ENCODE results near the gene LIN37.

LIN37 gene

DNA sequence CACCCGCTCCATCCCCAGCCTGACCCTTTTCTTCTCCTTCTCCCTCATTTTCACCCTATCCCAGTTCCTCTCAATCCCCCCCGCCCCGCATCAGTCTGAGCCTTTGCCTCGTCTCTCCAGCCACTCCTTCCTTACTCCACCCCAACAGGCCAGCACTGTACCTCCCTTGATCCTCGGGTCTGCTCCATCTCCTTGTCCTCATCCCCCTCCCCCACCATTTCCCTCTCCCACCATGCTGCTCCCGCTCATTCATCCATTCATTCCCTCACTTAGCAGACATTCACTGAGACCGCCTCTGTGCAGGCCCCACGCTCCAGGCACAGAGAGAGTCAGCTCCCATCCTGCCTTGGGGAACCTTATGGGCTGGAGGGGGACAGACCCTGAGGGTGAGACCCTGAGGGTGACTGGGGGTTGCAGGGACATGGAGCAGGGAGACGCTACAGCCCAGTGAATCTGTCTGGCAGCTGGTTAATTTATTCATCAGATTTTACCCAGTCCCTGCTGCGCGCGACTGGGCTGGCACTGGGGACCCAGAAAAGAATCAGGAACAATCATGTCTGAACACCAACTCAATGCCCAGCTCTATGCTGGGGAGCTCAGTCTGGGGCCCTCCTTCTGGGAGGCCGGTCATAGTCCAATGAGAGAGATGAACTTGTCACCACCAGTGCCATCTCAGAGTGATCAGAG is 27.9 kb downstream of the LIN37 start:
- no peak for DNase-seq

DNA sequence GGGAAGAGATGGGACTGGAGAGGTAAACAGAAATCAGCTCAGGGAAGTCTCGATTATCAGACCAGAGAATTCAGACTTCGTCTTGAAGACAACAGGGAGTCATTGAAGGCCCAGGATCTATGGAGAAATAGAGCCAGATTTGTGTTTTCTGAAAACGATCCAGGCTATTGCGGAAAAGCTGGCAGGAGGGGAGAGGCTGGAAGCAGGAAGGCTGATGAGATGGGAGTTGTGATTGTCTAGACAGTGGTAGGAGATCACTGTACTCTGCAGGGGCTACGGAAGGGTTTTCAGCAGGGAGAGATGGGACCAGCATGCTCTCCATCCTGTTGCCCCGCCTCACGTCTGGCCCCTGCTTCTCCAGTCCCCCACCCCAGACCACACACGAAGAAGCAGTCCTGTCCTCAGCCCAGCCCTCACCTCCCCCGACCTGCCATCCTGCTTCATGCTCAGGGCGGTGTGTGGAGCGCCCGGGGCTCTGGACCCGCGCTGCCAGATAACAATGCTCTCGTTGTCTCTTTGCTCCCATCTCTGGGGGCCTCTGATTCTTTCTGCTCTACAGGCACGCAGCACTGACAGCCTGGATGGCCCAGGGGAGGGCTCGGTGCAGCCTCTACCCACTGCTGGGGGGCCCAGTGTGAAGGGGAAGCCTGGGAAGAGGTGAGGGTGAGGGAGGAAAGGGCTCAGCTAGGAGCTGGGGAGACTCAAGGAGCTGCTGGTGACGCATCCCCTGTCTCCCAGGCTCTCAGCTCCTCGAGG is 28.9 kb downstream of the LIN37 start:
- DNase-seq: no peak

DNA sequence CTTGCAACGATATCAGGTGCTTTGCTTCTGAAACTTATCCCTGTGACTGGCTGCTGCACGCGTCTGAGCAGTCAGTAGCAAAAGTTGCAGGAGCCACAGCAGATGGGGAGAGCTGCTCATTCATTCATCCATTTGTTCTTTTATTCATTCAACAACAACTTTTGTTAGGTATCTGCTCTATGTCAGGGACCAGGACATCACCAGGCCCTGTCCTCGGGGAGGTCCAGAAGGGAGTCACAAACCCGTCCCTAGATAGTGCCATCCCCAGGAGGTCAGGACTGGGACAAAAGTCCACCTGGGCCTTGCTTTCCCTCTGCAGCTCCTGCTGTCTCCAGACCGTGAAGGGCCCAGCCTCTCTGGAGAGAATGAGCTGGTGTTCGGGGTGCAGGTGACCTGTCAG is 29.6 kb downstream of the LIN37 start:
- no peak for DNase-seq

DNA sequence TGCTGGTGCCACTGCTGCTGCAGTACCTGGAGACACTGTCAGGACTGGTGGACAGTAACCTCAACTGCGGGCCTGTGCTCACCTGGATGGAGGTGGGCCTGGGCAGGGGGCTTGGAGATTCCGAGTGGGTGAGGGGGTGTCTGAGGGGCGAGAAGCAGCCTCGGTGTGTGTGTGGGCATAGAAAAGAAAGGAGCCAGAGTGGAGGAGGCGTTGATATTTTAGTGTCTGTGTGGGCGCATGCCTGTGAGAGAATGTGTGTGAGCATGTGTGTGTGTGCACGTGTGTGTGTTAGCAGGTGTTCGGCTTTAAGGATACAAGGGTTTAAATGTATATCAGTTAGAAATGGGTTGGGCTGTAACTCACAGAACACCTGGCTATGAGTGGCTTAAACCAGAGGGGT is 30.7 kb downstream of the LIN37 start:
- DNase-seq: no peak

DNA sequence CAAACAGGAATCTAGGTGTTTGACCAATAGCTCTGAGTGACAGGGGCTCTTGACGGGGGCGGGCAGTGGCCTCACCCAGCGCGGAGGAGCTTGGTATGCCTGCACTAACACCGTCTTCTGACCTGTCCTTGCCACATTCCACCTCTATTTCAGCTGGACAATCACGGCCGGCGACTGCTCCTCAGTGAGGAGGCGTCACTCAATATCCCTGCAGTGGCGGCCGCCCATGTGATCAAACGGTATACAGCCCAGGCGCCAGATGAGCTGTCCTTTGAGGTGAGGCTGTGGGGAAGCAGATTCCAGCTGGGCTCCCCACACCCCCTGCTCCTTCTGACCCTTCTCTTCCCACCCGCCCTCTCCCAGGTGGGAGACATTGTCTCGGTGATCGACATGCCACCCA is 31.7 kb downstream of the LIN37 start:
- DNase-seq: no peak

DNA sequence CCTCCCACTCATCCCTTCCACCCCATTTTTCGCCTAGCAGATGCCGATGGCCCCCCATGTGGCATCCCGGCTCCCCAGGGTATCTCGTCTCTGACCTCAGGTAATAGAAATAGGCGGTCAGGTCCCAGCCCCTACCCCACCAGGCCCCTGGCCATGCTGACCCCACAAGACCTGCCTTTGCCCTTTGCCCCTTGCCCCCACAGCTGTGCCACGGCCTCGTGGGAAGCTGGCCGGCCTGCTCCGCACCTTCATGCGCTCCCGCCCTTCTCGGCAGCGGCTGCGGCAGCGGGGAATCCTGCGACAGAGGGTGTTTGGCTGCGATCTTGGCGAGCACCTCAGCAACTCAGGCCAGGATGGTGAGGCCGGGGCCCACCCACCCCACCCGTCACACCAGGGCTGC is 32.3 kb downstream of the LIN37 start:
- DNase-seq: no peak

DNA sequence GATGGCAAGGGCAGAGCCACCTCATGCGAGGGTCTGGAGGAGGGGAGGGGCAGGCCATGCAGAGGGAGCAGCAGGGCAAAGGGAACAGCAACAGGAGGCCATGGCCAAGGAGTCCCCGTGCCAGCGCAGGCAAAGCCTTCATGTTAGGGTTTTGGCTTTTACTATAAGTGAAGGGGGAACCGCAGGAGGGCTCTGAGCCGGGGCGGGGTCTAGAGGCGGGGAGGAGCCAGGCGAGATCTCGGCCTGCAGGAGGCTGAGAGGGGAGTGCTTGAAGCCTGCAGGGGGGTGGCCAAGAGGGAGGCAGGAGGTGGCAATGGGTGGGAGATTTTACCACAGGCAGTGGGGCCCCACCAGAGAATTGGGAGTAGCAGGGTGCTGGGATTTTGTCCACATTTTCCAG is 33.3 kb downstream of the LIN37 start:
- DNase-seq: no peak

DNA sequence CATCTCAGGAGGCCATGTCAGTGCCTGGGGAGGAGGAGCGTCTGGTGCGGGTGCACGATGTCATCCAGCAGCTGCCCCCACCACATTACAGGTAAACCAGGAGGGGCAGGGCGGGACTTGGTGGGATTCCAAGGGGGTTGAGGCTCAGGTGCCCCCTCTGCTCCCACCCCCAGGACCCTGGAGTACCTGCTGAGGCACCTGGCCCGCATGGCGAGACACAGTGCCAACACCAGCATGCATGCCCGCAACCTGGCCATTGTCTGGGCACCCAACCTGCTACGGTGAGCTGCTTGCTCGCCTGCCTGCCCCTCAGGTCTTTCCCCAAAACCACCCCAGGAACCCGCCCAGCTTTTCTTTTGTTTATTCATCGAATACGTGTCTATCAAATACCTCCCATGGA is 34.2 kb downstream of the LIN37 start:
- no peak for DNase-seq

DNA sequence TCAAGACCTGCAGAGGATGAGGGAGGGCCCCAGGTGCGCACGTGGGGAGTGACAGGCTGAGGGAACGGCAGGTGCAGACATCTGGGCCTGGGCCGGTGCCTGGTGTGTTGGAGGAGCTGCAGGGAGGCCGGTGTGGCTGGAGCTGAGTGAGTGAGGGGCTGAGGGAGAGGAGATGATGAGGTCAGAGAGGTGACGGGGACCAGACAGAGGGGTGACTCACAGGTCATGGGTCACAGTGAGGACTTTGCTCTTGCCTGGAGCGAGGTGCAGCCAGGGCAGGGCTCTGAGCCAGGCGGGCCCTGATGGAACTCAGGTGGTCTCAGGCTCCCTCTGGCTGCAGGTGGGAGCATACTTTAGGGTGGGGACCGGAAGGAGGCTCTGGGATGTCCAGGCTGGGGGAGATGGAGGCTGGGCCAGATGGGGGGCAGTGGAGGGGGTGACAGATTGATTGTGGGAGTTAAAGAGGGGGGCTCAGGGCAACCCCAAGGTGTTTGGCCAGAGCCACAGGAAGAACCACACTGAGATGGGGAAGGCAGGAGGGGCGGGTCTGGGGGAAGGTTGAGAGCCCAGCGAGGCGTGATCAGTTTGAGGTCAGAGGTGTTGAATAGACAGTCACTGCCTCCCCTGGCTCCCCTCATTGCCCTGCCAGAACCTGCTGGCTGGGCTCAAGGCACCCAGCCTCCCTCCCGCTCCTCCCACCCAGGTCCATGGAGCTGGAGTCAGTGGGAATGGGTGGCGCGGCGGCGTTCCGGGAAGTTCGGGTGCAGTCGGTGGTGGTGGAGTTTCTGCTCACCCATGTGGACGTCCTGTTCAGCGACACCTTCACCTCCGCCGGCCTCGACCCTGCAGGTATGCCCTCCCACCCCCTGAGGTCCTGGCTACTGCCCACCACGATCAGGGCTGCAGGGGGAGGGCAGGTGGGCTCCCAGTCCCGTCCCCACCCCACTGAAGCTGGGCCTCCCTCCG is 35.4 kb downstream of the LIN37 start:
- no peak for DNase-seq

DNA sequence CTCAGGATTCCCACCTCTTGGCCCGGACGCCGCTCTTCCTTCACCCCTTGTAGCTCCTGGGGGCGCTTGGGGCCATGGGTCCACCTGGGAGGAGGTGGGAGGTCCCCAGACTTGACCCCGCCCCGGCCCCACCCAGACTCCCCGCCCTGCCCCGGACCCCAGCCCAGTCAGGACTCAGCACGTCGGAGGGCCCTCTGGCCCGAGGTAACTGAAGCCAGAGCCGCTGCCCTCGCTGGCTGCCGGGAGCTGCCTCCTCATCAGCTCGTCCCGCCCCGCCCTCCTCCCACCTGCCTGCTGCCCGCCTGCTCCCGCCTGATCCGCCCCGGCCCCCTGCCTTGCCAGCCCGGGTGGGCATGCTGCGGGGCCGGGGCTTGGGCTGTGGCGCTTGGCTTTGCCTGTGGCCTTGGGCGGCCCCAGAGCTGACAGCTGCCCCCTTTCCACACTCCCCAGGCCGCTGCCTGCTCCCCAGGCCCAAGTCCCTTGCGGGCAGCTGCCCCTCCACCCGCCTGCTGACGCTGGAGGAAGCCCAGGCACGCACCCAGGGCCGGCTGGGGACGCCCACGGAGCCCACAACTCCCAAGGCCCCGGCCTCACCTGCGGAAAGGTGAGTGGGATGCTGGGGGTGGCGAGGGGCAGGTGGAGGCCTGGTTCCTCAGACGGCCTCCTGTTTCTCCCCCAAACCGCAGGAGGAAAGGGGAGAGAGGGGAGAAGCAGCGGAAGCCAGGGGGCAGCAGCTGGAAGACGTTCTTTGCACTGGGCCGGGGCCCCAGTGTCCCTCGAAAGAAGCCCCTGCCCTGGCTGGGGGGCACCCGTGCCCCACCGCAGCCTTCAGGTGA is 36.3 kb downstream of the LIN37 start:
- DNase-seq: no peak

DNA sequence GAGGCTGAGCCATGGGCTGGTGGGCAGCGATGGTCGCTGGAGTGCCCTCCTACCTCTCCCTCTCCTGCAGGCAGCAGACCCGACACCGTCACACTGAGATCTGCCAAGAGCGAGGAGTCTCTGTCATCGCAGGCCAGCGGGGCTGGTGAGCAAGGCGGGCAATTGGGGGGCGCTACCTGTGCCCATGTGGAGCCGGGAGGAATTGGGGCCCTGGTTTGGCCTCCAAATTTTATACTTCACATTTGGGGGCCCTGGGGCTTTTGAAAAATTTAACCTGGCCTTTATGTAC is 36.9 kb downstream of the LIN37 start:
- no peak for DNase-seq

DNA sequence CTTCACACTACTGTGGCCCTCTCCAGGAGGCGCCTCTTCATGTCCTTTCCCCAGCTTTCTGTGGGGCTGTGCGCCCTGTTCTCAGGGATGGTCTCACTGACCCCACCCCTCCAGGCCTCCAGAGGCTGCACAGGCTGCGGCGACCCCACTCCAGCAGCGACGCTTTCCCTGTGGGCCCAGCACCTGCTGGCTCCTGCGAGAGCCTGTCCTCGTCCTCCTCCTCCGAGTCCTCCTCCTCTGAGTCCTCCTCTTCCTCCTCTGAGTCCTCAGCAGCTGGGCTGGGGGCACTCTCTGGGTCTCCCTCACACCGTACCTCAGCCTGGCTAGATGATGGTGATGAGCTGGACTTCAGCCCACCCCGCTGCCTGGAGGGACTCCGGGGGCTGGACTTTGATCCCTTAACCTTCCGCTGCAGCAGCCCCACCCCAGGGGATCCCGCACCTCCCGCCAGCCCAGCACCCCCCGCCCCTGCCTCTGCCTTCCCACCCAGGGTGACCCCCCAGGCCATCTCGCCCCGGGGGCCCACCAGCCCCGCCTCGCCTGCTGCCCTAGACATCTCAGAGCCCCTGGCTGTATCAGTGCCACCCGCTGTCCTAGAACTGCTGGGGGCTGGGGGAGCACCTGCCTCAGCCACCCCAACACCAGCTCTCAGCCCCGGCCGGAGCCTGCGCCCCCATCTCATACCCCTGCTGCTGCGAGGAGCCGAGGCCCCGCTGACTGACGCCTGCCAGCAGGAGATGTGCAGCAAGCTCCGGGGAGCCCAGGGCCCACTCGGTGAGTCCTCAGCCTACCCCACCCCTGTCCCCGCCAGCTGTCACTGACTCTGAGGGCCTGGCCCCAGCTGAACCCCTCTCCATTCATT is 38.2 kb downstream of the LIN37 start:
- no peak for DNase-seq

DNA sequence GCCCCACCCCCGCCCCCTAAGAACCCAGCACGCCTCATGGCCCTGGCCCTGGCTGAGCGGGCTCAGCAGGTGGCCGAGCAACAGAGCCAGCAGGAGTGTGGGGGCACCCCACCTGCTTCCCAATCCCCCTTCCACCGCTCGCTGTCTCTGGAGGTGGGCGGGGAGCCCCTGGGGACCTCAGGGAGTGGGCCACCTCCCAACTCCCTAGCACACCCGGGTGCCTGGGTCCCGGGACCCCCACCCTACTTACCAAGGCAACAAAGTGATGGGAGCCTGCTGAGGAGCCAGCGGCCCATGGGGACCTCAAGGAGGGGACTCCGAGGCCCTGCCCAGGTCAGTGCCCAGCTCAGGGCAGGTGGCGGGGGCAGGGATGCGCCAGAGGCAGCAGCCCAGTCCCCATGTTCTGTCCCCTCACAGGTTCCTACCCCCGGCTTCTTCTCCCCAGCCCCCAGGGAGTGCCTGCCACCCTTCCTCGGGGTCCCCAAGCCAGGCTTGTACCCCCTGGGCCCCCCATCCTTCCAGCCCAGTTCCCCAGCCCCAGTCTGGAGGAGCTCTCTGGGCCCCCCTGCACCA is 38.9 kb downstream of the LIN37 start:
- DNase-seq: no peak

DNA sequence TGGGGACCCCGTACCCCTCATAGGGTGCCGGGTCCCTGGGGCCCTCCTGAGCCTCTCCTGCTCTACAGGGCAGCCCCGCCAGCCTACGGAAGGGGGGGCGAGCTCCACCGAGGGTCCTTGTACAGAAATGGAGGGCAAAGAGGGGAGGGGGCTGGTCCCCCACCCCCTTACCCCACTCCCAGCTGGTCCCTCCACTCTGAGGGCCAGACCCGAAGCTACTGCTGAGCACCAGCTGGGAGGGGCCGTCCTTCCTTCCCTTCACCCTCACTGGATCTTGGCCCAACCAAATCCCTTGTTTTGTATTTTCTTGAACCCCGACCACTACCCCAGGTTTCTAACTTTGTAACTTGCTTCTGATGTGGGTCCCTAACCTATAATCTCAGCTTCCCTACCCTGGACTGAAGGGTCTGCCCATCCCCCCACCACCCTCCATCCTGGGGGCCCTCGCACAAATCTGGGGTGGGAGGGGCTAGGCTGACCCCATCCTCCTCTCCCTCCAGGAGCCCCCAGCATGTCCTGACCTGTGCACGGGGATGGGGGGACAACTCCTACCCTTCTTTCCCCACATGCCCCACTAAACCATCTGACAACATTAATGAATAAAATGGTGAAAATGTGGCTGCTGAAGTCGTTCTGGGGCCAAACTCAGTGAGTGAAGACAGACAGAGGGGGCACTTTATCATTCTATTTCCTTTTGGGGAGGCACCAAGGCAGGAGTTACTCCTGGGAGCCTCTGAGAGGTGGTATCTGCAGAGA is 40.0 kb downstream of the LIN37 start:
- no peak for DNase-seq

DNA sequence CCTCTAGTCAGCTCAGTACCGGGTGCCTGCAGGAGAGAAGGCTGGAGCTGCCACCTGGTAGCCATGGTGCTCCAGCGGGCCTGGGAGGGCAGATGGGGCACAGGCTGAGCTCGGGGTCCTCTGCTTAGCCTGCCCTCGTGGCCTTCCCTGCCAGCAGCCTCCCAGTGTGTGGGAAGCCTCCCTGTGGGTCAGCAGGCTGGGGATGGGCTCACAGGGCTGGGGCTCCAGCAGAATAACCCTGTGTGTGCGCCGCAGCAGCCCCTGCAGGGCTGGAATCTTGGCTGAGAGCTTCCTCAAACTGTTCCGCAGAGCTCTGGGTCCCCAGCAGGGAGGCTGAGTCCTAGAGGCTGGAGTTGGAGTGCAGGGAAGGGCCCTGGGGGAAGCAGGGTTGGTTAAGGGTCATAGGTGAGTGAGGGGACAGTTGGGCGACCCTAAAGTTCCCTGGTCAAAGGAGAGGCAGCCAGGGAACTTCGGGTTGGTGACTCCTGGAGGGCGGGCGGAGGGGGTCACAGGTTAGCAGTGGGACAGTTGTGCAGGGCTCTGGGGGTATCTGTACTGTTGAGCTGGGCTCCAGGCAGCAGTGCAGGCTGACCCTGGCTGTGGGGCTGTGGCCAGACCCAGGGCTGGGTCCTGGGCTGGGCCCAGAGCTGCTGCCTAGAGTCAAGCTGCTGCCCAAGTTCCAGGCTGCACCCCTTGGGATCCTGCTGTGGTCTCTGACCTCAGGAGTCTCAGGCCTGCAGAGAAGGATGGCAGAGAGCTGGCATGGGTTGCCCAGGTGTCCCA is 41.0 kb downstream of the LIN37 start:
- no peak for DNase-seq

DNA sequence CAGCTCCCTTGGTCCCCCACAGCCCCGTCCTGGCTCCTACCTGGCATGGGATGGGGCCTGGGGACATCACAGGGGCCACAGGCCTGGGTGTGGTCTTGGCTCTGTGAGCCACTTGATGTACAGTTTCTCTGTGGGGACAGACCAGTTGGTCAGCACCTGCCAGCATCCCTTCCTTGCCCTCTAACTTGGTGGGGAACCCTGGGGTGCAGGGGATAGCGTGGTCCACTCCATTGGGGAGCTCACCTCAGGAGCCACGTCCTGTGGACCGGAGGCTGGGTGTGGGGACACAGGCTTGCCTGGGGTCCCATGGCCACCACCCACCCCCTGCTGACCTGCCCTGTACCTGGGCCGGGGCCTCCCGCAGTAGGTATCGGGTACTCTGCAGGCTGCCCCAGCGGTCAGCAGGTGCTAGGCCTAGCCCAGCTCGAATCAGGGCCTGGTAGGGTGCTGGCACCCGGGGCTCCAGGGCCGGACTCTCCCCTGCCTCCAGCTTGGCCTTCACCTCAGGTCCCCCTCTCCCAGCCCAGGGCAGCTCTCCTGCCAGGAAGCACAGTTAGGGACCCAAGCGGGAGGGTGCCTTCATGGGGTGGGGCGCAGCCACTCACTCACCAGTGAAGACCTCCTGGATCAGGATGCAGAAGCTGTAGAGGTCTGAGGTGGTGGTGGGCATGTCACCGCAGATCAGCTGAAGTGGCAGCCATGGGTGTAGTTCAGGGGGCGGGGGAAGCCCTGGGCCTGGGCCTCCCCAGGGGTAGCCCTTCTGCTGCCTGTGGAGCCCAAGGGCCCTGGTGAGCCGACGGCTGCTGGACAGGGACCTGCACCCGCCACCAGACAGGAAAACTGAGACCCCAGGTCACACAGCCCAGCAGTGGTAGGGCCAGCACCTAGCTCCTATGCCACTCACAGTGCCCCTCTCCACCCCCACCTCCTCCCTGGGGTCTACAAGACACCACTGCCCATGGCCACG is 41.9 kb downstream of the LIN37 start:
- no peak for DNase-seq

DNA sequence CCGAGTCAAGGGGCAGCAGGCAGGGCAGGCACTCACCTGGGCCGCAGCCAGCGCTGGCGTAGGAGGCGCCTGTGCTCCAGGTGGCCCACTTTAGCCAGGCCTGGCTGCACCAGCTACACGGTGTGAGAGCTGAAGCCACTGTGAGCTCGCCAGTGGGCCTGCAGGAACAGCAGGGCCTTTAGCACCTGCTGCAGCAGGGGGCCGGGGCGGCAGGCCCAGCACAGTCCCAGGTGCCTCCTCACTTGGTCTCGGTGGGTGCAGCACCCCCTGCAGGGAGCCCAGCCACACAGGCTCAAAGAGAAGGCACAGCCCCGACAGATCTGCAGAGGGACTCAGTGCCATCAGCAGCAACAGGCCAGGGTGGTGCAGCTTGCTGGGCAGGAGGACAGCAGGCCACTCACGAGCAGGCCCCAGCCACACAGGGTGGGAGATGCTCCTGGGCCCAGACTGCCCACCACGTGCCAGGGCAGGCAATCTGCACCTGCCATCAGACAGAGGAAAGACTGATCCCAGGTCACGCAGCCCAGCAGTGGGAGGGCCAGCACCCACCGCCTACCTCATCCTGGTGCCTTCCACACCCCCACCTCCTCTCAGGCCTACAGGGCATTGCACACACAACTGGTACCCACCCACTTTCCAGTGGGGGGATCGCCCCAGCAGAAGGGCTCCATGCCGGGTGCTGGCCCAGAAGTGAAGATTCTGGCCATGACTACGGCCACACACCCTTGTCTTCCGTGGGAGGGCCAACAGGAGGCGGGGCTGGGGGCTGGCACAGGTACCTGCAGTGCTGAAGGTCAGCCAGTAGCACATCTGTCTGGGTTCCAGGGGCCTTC is 42.8 kb downstream of the LIN37 start:
- no peak for DNase-seq

DNA sequence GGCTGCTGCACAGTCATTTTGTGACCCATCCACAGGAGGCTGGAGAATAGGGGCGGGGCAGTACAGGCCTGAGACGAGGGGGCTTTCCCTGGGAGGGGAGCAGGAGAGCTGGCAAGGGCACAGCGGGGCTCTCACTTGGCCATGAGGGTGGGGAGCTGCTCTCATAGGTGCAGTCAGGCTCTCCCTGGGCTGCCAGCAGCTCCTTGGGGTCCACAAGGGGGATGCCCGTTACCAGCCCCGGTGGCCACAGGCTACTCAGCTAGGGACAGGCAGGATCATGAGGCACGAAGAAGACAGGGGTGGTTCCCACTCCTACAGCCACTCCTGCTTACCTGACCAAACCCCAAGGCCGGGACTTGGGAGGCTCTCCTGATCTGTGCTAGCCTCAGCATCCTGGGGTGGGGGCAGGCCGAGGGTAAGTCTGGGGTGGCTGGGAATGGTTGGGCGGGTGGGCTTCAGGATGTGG is 43.5 kb downstream of the LIN37 start:
- DNase-seq: no peak
